Bronchial epithelial cell (primary cell): ENCODE measurements around the gene TMPRSS9. TPM values are rescaled to one million over a fixed set of nuclear protein-coding genes. Genes with fewer than 3 reads are reported as not detected.

ENCODE experiments used
- DNase-seq: peaks from one replicate; pipeline ENCODE4 v3.0.0-alpha.2; 2010; ENCODE audit warnings: low read depth
- FAIRE-seq: peaks from 2 replicates; lab custom pipeline; 2011; peaks lifted over from hg19 to GRCh38; lab: Jason Lieb, UNC
- H3K27me3 ChIP-seq: 2 replicates; pipeline ENCODE4 v1.5.1; 2011; ENCODE audit warnings: low read length; ENCODE audit not compliant: control insufficient read depth, insufficient read depth
- H3K36me3 ChIP-seq: 2 replicates; pipeline ENCODE4 v1.5.1; 2011; ENCODE audit warnings: low read length; ENCODE audit not compliant: control insufficient read depth, insufficient read depth
- H3K4me3 ChIP-seq: 2 replicates; pipeline ENCODE4 v1.5.1; 2011; ENCODE audit warnings: mild to moderate bottlenecking, low read depth, low read length, control low read depth
- total RNA-seq: library from RNA; depleted of rRNA; stranded (reverse); fragments of >200 nt; gene quantifications from 2 replicates; pipeline ENCODE4 v1.2.1, GENCODE V29; 2014
- TF ChIP-seq, protein P1 (sequence below): IDR thresholded peaks from 2 replicates; pipeline ENCODE4 v1.5.1; 2011; ENCODE audit warnings: mild to moderate bottlenecking, moderate library complexity, low read length, control low read depth, inconsistent platforms; ENCODE audit not compliant: insufficient read depth, severe bottlenecking

TMPRSS9 gene
- total RNA-seq, 1 donor from 2014 or later: not detected

DNA sequence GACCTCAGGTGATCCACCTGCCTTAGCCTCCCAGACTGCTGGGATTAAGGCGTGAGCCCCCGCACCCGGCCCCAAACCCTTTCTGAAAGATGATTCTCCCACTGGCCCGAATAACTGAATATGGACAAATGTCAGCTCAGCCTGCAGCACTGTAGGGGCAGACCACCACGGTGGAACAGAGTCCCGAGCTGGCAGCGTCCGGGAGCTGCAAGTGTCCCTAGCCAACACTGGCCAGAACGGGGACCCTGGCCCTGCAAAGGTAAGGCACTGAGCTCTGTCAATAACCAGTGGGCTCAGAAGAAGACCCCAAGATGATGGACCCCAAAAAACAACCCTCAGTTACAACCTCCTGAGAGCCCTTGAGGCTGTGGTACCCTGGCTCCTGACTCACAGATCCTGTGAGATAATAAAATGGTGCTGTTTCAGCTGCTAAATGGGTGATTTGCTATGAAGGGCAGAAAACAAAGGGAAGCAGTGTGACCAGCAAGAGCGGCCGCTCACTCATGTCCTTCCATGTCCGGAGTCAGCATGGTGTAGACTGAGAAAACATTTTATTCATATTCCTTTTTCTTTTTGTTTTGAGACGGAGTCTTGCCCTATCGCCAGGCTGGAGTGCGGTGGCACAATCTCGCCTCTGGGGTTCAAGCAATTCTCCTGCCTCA is 33.2 kb upstream of the TMPRSS9 start:
- H3K4me3 ChIP-seq: no peak overlapping the region
- no peak for DNase-seq
- H3K27me3 ChIP-seq: no peaks in the 10 kb centered on the region
- TF ChIP-seq, protein P1, sequence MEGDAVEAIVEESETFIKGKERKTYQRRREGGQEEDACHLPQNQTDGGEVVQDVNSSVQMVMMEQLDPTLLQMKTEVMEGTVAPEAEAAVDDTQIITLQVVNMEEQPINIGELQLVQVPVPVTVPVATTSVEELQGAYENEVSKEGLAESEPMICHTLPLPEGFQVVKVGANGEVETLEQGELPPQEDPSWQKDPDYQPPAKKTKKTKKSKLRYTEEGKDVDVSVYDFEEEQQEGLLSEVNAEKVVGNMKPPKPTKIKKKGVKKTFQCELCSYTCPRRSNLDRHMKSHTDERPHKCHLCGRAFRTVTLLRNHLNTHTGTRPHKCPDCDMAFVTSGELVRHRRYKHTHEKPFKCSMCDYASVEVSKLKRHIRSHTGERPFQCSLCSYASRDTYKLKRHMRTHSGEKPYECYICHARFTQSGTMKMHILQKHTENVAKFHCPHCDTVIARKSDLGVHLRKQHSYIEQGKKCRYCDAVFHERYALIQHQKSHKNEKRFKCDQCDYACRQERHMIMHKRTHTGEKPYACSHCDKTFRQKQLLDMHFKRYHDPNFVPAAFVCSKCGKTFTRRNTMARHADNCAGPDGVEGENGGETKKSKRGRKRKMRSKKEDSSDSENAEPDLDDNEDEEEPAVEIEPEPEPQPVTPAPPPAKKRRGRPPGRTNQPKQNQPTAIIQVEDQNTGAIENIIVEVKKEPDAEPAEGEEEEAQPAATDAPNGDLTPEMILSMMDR: no peak
- peaks cover 15% of the 10 kb centered on the region for H3K36me3 ChIP-seq
- no peak for FAIRE-seq

DNA sequence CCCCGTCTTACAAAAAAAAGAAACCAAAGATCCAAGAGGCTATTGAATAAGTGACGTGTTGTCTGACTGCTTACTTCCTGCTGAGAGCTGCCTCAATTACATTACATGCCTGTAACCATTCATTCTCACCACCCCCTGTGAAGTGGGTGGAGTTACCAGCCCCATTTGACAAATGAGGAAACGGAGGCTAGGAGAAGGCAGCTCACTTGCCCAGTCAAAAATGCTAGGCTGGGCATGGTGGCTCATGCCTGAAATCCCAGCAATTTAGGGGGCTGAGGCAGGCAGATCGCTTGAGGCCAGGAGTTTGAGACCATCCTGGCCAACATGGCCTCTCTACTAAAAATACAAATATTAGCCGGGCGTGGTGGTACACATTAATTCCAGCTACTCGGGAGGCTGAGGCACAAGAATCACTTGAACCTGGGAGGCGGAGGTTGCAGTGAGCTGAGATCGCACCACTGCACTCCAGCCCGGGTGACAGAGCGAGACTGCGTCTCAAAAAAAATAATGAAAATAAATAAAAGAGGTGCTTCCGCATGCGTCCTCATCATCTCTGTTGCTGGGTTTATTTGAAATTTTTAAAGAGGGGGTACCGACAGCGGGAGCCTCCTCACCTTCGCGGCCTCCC is 32.2 kb upstream of the TMPRSS9 start:
- peak; percentile 40 for FAIRE-seq
- TF ChIP-seq, protein P1: no peak
- Histone ChIP-seq H3K4me3 (peak overlapping the region; percentile 88), H3K36me3 (peaks cover 13% of the 10 kb centered on the region), H3K27me3 (no peaks in the 10 kb centered on the region)
- peak; percentile 95 for DNase-seq

DNA sequence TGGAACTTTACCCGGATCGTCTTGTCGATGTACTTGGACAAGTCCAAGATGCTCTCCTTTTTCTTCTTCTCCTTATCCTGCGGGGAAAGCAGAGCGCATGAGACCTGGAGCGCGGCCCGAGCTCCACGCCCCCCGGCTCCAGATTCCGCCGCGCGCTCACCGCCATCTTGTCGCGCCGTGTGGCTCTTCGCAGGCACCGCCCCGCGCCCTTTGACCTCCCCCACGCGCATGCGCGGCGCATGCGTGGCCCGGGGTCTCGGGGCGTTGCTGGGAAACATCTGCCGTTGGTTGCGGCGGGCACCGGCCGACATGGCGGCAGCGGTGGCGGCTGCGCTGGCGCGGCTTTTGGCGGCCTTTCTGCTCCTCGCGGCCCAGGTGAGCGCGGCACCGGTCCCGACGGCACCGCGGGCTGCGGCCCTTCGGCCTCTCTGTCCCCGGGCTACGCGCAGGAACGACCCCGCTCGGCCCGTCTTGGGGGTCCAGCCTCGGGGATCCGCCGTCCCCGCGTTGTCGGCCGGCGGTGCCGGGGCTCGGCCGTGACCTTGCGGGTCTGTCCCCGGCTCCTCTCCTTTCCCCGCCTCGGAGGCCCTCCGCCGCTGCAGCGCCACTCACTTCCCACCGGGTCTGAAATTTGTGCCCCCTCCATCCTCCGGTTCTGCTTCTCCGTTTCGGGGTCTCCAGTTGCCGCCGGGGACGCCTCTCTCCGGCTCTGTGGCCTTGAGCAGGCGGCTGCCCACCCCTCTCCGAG is 31.5 kb upstream of the TMPRSS9 start, which contains the start of the genes LSM7 and SPPL2B:
LSM7 (minus strand) TSS at position 186 of the 748 bp plus-strand sequence; CDS start at position 166, 20 bp downstream.
SPPL2B (plus strand) TSS at position 284 of the 748 bp plus-strand sequence; CDS start at position 310, 26 bp downstream.
- TF ChIP-seq, protein P1: no peak
- Histone ChIP-seq H3K36me3 (peaks cover 11% of the 10 kb centered on the region), H3K27me3 (no peaks in the 10 kb centered on the region), H3K4me3 (peak within 1 kb of the TSS; percentile 88)
- FAIRE-seq (no peak), DNase-seq (peak; percentile 67)

DNA sequence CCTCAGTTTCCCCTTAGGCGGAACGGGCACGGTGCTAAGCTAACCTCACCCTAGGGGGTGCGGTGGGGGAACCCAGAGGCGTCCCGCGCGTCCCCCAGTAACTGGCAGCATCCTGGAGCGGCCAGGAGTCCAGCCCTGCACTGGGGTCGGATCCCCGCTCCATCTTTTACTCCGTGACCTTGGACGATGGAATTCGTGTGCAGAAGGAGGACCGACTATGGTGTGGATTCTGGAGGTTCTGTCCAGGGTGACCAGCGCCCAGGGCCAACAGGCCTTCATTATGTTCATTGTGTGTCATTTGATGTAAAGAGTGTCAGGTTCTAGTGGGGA is 31.0 kb upstream of the TMPRSS9 start:
- Histone ChIP-seq H3K27me3 (no peaks in the 10 kb centered on the region), H3K4me3 (peak overlapping the region; percentile 88), H3K36me3 (peaks cover 11% of the 10 kb centered on the region)
- FAIRE-seq: no peak
- no peak for DNase-seq
- TF ChIP-seq, protein P1: no peak

DNA sequence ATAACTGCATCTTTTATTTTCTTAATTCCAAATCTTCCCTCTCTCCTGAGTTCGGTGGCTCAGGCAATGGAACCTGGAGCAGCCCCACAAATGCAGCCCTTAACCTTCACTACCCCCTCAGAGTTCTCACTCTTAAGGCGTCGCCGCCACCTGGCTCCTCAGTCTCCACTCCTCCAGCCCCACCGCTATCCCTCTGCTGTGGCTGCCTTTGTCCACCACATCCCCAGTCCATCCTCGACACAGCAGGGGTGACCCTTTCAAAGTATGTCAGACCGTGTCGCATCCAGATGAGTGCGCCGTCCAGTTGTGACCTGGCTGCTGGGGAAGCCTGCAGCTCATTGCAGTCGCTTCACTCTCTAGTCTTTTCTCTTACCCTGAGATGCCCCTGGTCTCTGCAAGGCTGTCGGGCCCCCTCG is 30.6 kb upstream of the TMPRSS9 start:
- FAIRE-seq (no peak), DNase-seq (no peak)
- Histone ChIP-seq H3K36me3 (peaks cover 8% of the 10 kb centered on the region), H3K4me3 (peak overlapping the region; percentile 88), H3K27me3 (no peaks in the 10 kb centered on the region)
- TF ChIP-seq, protein P1: no peak
